HG03342 (cell line): Measurements from ENCODE around the gene ELAC1.
"Not testable (repeated sequence)": the region's sequence is repeated elsewhere in the genome, so short reads cannot be mapped to it uniquely, and the experiment has no call there.

Experiments used
- ATAC-seq: cut with Tn5 transposase; IDR thresholded peaks from one replicate; pipeline ENCODE4 v1.9.1; 2021; ENCODE audit warnings: mild to moderate bottlenecking, moderate library complexity; ENCODE audit not compliant: unreplicated experiment

The ELAC1 gene

GRCh38 chr18:50970006-50970405 is 2.2 kb downstream of the ELAC1 start:
- ATAC-seq, result no peak

GRCh38 chr18:50972404-50972803 is 4.6 kb downstream of the ELAC1 start:
- ATAC-seq, result not testable (repeated sequence)

GRCh38 chr18:50973367-50974126 is 5.7 kb downstream of the ELAC1 start:
- no peak for ATAC-seq

GRCh38 chr18:50977037-50977760 is 9.4 kb downstream of the ELAC1 start:
- no peak for ATAC-seq

GRCh38 chr18:50981381-50981780 is 13.5 kb downstream of the ELAC1 start:
- no peak for ATAC-seq

GRCh38 chr18:50982086-50982801 is 14.4 kb downstream of the ELAC1 start:
- no peak for ATAC-seq

- ATAC-seq, result no peak
Measured at GRCh38 chr18:50982802-50983179, 15.0 kb downstream of the ELAC1 start.

GRCh38 chr18:50986360-50987087 is 18.7 kb downstream of the ELAC1 start:
- ATAC-seq, result no peak

- ATAC-seq, result no peak
Measured at GRCh38 chr18:50987261-50987660, 19.4 kb downstream of the ELAC1 start.

- ATAC-seq, result no peak
Measured at GRCh38 chr18:50989711-50990110, 21.9 kb downstream of the ELAC1 start.

GRCh38 chr18:50992351-50992762 is 24.5 kb downstream of the ELAC1 start:
- no peak for ATAC-seq

GRCh38 chr18:50994031-50994430 is 26.2 kb downstream of the ELAC1 start:
- no peak for ATAC-seq

GRCh38 chr18:51003174-51003573 is 35.3 kb downstream of the ELAC1 start:
- not testable (repeated sequence) for ATAC-seq

- ATAC-seq, result no peak
Measured at GRCh38 chr18:51006061-51006818, 38.4 kb downstream of the ELAC1 start.

- ATAC-seq, result no peak
Measured at GRCh38 chr18:51006948-51007789, 39.3 kb downstream of the ELAC1 start.

- no peak for ATAC-seq
Measured at GRCh38 chr18:51007790-51008139, 39.9 kb downstream of the ELAC1 start.

- no peak for ATAC-seq
Measured at GRCh38 chr18:51009072-51009471, 41.2 kb downstream of the ELAC1 start.

- ATAC-seq, result no peak
Measured at GRCh38 chr18:51010218-51010617, 42.4 kb downstream of the ELAC1 start.

GRCh38 chr18:51011709-51012108 is 43.9 kb downstream of the ELAC1 start:
- ATAC-seq, result no peak

GRCh38 chr18:51012441-51012840 is 44.6 kb downstream of the ELAC1 start:
- no peak for ATAC-seq
